Liver (tissue), 3 donors: Measurements from ENCODE around the gene COG7.

ENCODE experiments used
- EGR1 ChIP-seq, 2 donors: IDR thresholded peaks; 2 replicates each; pipeline ENCODE4 v1.6.1; 2016 to 2018; ENCODE audit warnings: antibody characterized with exemption in 2 of 2, low read depth in 2 of 2
- FOXA1 ChIP-seq: IDR thresholded peaks from 2 replicates; pipeline ENCODE4 v1.6.1; 2016; ENCODE audit warnings: antibody characterized with exemption
- FOXA2 ChIP-seq: IDR thresholded peaks from 2 replicates; pipeline ENCODE4 v1.6.1; 2016; ENCODE audit warnings: antibody characterized with exemption
- NR2F2 ChIP-seq: IDR thresholded peaks from 2 replicates; pipeline ENCODE4 v1.6.1; 2016; ENCODE audit warnings: antibody characterized with exemption
- RAD21 ChIP-seq, 2 donors: IDR thresholded peaks; 2 replicates each; pipeline ENCODE4 v1.6.1; 2016; ENCODE audit warnings: antibody characterized with exemption in 2 of 2, mild to moderate bottlenecking in 2 of 2
- RXRA ChIP-seq, 2 donors: IDR thresholded peaks; 2 replicates each; pipeline ENCODE4 v1.6.1; 2017 to 2018; ENCODE audit warnings: antibody characterized with exemption in 2 of 2, mild to moderate bottlenecking in 1 of 2
- SP1 ChIP-seq: IDR thresholded peaks from 2 replicates; pipeline ENCODE4 v1.6.1; 2018; ENCODE audit warnings: antibody characterized with exemption, mild to moderate bottlenecking
- TAF1 ChIP-seq: conservative IDR thresholded peaks from 2 replicates; pipeline ENCODE4 v1.6.1; 2016; ENCODE audit warnings: antibody characterized with exemption, mild to moderate bottlenecking
- TF ChIP-seq, protein P1 (sequence below): IDR thresholded peaks from 2 replicates; pipeline ENCODE4 v1.6.1; 2016; ENCODE audit warnings: antibody characterized with exemption
- TF ChIP-seq, protein P2 (sequence below): fragments of 150-350 bp; IDR thresholded peaks from 2 replicates; pipeline ENCODE4 v1.5.1; 2017; ENCODE audit warnings: improper control_type of control experiment, low read depth, low read length; ENCODE audit not compliant: missing input control
- TF ChIP-seq, protein P3 (sequence below): IDR thresholded peaks from 2 replicates; pipeline ENCODE4 v1.6.1; 2016; ENCODE audit warnings: antibody characterized with exemption, mild to moderate bottlenecking
- TF ChIP-seq, protein P4 (sequence below): IDR thresholded peaks from 2 replicates; pipeline ENCODE4 v1.6.1; 2016; ENCODE audit warnings: antibody characterized with exemption
- donor health status: healthy.
- donor health status: healthy.

DNA sequence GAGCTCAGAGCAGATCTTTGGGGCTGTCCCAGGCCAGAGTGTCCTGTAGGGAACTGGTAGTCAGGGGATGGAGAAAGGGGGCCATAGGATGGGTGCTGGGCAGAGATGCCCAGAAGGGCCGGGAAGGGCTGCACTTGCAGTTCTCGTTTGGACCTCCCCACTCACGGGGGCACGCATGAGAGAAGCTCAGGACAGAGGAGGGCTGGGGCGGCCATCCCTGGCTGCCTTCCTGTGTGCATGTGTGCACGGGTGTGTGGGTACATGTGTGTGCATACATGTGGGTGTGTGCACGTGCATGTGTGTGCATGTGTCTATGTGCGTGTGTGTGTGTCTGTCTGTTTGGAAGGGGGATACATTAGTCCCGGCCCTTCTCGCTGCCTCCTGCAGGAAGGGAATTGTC, 73.3 kb downstream of the COG7 start:
- TF ChIP-seq EGR1 (IDR thresholded peaks at IDR 0.05; ENCODE audit: low read depth in 2 of 2) (no peak), NR2F2 (no peak), TAF1 (no peak), FOXA2 (no peak), RAD21 (IDR thresholded peaks at IDR 0.05) (no peak), RXRA (IDR thresholded peaks at IDR 0.05) (no peak), SP1 (no peak), FOXA1 (no peak)
- TF ChIP-seq, protein P1, sequence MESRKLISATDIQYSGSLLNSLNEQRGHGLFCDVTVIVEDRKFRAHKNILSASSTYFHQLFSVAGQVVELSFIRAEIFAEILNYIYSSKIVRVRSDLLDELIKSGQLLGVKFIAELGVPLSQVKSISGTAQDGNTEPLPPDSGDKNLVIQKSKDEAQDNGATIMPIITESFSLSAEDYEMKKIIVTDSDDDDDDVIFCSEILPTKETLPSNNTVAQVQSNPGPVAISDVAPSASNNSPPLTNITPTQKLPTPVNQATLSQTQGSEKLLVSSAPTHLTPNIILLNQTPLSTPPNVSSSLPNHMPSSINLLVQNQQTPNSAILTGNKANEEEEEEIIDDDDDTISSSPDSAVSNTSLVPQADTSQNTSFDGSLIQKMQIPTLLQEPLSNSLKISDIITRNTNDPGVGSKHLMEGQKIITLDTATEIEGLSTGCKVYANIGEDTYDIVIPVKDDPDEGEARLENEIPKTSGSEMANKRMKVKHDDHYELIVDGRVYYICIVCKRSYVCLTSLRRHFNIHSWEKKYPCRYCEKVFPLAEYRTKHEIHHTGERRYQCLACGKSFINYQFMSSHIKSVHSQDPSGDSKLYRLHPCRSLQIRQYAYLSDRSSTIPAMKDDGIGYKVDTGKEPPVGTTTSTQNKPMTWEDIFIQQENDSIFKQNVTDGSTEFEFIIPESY: no peak
- TF ChIP-seq, protein P2, sequence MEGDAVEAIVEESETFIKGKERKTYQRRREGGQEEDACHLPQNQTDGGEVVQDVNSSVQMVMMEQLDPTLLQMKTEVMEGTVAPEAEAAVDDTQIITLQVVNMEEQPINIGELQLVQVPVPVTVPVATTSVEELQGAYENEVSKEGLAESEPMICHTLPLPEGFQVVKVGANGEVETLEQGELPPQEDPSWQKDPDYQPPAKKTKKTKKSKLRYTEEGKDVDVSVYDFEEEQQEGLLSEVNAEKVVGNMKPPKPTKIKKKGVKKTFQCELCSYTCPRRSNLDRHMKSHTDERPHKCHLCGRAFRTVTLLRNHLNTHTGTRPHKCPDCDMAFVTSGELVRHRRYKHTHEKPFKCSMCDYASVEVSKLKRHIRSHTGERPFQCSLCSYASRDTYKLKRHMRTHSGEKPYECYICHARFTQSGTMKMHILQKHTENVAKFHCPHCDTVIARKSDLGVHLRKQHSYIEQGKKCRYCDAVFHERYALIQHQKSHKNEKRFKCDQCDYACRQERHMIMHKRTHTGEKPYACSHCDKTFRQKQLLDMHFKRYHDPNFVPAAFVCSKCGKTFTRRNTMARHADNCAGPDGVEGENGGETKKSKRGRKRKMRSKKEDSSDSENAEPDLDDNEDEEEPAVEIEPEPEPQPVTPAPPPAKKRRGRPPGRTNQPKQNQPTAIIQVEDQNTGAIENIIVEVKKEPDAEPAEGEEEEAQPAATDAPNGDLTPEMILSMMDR: no peak
- TF ChIP-seq, protein P3, sequence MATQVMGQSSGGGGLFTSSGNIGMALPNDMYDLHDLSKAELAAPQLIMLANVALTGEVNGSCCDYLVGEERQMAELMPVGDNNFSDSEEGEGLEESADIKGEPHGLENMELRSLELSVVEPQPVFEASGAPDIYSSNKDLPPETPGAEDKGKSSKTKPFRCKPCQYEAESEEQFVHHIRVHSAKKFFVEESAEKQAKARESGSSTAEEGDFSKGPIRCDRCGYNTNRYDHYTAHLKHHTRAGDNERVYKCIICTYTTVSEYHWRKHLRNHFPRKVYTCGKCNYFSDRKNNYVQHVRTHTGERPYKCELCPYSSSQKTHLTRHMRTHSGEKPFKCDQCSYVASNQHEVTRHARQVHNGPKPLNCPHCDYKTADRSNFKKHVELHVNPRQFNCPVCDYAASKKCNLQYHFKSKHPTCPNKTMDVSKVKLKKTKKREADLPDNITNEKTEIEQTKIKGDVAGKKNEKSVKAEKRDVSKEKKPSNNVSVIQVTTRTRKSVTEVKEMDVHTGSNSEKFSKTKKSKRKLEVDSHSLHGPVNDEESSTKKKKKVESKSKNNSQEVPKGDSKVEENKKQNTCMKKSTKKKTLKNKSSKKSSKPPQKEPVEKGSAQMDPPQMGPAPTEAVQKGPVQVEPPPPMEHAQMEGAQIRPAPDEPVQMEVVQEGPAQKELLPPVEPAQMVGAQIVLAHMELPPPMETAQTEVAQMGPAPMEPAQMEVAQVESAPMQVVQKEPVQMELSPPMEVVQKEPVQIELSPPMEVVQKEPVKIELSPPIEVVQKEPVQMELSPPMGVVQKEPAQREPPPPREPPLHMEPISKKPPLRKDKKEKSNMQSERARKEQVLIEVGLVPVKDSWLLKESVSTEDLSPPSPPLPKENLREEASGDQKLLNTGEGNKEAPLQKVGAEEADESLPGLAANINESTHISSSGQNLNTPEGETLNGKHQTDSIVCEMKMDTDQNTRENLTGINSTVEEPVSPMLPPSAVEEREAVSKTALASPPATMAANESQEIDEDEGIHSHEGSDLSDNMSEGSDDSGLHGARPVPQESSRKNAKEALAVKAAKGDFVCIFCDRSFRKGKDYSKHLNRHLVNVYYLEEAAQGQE: no peak
- TF ChIP-seq, protein P4, sequence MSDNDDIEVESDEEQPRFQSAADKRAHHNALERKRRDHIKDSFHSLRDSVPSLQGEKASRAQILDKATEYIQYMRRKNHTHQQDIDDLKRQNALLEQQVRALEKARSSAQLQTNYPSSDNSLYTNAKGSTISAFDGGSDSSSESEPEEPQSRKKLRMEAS: no peak
